ENCODE measurements around the gene PPAT.
"Not testable (repeated sequence)": the region's sequence is repeated elsewhere in the genome, so short reads cannot be mapped to it uniquely, and the experiment has no call there.

Gene PPAT

DNA sequence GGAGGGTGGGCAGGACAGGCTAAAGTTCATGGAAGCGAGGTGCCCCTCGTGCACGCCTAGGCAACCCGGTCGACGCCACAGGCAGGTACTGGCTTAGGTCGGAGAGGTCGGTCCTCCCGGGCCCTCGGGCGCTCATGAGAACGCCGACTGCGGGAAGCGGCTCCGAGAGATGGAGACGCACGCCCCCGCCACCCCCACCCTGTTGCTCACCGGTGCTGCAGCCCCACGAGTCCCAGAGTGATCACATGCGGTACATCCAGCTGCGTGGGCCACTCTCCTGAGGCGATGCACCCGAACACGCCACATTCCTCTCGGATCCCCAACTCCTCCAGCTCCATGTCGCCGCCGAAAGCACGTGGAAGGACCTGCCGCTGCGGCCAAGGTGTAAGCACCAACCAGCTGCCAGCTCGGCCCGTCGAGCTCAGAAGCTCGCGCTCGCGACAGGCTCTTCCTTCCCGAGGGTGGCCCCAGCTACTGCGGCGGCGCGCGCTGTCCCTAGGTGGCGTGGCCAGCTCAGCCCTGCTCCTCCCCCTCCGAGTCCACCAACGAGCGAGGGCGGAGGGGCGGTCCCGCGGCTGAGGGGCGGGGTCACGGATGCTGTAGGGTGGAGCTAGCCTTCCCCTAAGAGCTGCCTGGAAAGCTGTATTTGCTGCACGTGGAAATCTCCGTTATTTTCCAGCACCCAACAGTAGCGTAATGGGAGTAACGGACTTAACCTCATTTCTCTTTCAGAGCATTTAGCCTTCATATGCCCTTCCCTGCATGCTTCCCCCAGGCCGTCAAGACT, at the start of gene PPAT:
Gene PPAT (minus strand): TSS at position 476 of the 787 bp plus-strand sequence. CDS start 138 bp downstream, at position 338.
- peak; percentile 92 for DNase-seq (ENCODE audit: low read depth, low spot score)
- TF ChIP-seq POLR2AphosphoS5 (IDR thresholded peaks at IDR 0.05; ENCODE audit: borderline replicate concordance, low read depth, low read length) (peak; percentile 93), FOXP2 (optimal IDR thresholded peaks at IDR 0.05; ENCODE audit: control extremely low read depth, extremely low read length, insufficient read depth) (no peak), EZH2 (IDR thresholded peaks at IDR 0.05) (no peak)
- peak within 1 kb of the TSS; percentile 90 for H3K4me3 ChIP-seq
- peaks cover 15% of the 10 kb centered on the region for H3K36me3 ChIP-seq (ENCODE audit: insufficient read depth, low read length)
- peak within 1 kb of the TSS; percentile 95 for H3K9ac ChIP-seq (ENCODE audit: insufficient read length)
- no peaks in the 10 kb centered on the region for H3K9me3 ChIP-seq (ENCODE audit: low read depth, low read length)
- H3K27ac ChIP-seq: peak within 1 kb of the TSS; percentile 89

DNA sequence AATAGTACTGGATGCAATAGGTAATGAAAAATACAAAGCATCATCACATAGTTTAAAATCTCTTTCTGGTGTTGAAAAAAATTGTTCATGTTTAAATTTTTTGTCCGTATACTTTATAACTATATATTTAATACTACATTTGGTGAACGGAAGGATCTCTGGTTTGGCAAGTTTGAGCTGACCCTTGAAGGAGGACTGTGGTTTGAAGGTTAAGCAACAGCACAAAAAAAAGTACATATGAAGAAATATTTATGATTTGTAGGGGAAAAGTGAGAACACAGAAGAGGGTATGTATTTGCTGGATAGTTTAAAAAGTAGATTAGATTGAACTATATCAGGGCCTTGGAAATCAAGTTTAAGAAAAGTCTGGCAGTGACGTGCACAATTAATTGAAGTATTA, 45.3 kb upstream of the PPAT start:
- no peak for TF ChIP-seq EZH2 (IDR thresholded peaks at IDR 0.05)
- TF ChIP-seq POLR2AphosphoS5 (IDR thresholded peaks at IDR 0.05; ENCODE audit: borderline replicate concordance, low read depth, low read length): no peak
- H3K36me3 ChIP-seq (ENCODE audit: insufficient read depth, low read length): peaks cover 84% of the 10 kb centered on the region
- no peak overlapping the region for H3K9ac ChIP-seq (ENCODE audit: insufficient read length)
- DNase-seq (ENCODE audit: low read depth, low spot score): no peak
- no peak overlapping the region for H3K4me3 ChIP-seq
- H3K9me3 ChIP-seq (ENCODE audit: low read depth, low read length): no peaks in the 10 kb centered on the region
- H3K27ac ChIP-seq: no peak overlapping the region

DNA sequence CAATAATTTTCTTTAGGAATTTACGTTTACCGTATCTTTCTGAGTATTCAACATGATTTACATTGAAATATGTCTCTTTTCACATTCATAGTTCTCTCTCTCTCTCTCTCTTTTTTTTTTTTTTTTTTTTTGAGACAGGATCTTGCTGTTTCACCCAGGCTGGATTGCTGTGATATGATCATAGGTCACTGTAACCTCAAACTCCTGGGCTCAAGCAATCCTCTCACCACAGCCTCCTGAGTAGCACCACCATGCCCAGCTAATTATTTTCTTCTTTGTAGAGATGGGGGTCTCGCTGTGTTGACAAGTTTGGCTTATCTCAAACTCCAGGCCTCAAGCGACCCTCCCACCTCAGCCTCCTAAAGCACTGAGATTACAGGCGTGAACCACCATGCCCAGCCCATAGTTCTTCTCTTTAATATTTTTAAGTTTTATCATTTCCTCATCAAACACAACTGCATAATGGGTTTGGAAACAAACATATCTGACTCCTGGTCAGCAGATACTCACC, 41.8 kb upstream of the PPAT start:
- DNase-seq (ENCODE audit: low read depth, low spot score): no peak
- H3K27ac ChIP-seq: 0 out of 2 replicates have a peak overlapping the region, but pooled peaks have one; percentile 1
- H3K36me3 ChIP-seq (ENCODE audit: insufficient read depth, low read length): peaks cover 90% of the 10 kb centered on the region
- H3K9me3 ChIP-seq (ENCODE audit: low read depth, low read length): no peaks in the 10 kb centered on the region
- H3K4me3 ChIP-seq: no peak overlapping the region
- TF ChIP-seq POLR2AphosphoS5 (IDR thresholded peaks at IDR 0.05; ENCODE audit: borderline replicate concordance, low read depth, low read length): no peak
- TF ChIP-seq EZH2 (IDR thresholded peaks at IDR 0.05): no peak
- TF ChIP-seq FOXP2 (optimal IDR thresholded peaks at IDR 0.05; ENCODE audit: control extremely low read depth, extremely low read length, insufficient read depth): no peak
- no peak overlapping the region for H3K9ac ChIP-seq (ENCODE audit: insufficient read length)

GRCh38 chr4:56475917-56476316, 40.5 kb upstream of the PPAT start:
- peaks cover 96% of the 10 kb centered on the region for H3K36me3 ChIP-seq (ENCODE audit: insufficient read depth, low read length)
- TF ChIP-seq FOXP2 (optimal IDR thresholded peaks at IDR 0.05; ENCODE audit: control extremely low read depth, extremely low read length, insufficient read depth): no peak
- TF ChIP-seq EZH2 (IDR thresholded peaks at IDR 0.05): no peak
- no peak for TF ChIP-seq POLR2AphosphoS5 (IDR thresholded peaks at IDR 0.05; ENCODE audit: borderline replicate concordance, low read depth, low read length)
- H3K9ac ChIP-seq (ENCODE audit: insufficient read length): peak overlapping the region; percentile 14
- H3K27ac ChIP-seq: no peak overlapping the region
- no peak for DNase-seq (ENCODE audit: low read depth, low spot score)
- no peak overlapping the region for H3K4me3 ChIP-seq
- no peaks in the 10 kb centered on the region for H3K9me3 ChIP-seq (ENCODE audit: low read depth, low read length)

- TF ChIP-seq POLR2AphosphoS5 (IDR thresholded peaks at IDR 0.05; ENCODE audit: borderline replicate concordance, low read depth, low read length) (no peak), EZH2 (IDR thresholded peaks at IDR 0.05) (no peak), FOXP2 (optimal IDR thresholded peaks at IDR 0.05; ENCODE audit: control extremely low read depth, extremely low read length, insufficient read depth) (no peak)
- H3K27ac ChIP-seq: no peak overlapping the region
- no peaks in the 10 kb centered on the region for H3K9me3 ChIP-seq (ENCODE audit: low read depth, low read length)
- DNase-seq (ENCODE audit: low read depth, low spot score): no peak
- peaks cover 50% of the 10 kb centered on the region for H3K36me3 ChIP-seq (ENCODE audit: insufficient read depth, low read length)
- peak overlapping the region; percentile 97 for H3K4me3 ChIP-seq
- peak overlapping the region; percentile 98 for H3K9ac ChIP-seq (ENCODE audit: insufficient read length)
Measured at GRCh38 chr4:56469489-56470210, 34.2 kb upstream of the PPAT start.

DNA sequence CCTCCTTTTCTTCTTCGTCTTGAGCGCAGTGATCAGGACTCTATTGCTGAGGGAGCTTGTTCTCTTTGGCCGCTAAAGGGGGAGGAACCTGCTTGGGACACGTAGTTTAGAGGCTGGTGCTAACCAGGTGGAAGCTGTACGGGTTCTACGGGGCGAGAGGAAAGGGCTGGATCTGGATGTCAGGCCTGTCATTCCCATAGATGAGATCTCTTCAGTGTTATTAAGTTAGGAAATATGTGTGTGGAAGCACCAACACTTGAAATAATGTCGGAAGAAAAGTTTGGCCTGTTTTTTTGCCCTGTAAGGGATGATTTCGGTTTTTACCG, 32.6 kb upstream of the PPAT start:
- Histone ChIP-seq H3K4me3 (peak overlapping the region; percentile 97), H3K27ac (peak overlapping the region; percentile 81), H3K9ac (ENCODE audit: insufficient read length) (peak overlapping the region; percentile 98), H3K36me3 (ENCODE audit: insufficient read depth, low read length) (peaks cover 42% of the 10 kb centered on the region), H3K9me3 (ENCODE audit: low read depth, low read length) (no peaks in the 10 kb centered on the region)
- DNase-seq (ENCODE audit: low read depth, low spot score): no peak
- TF ChIP-seq FOXP2 (optimal IDR thresholded peaks at IDR 0.05; ENCODE audit: control extremely low read depth, extremely low read length, insufficient read depth): no peak
- TF ChIP-seq POLR2AphosphoS5 (IDR thresholded peaks at IDR 0.05; ENCODE audit: borderline replicate concordance, low read depth, low read length): no peak
- TF ChIP-seq EZH2 (IDR thresholded peaks at IDR 0.05): no peak

DNA sequence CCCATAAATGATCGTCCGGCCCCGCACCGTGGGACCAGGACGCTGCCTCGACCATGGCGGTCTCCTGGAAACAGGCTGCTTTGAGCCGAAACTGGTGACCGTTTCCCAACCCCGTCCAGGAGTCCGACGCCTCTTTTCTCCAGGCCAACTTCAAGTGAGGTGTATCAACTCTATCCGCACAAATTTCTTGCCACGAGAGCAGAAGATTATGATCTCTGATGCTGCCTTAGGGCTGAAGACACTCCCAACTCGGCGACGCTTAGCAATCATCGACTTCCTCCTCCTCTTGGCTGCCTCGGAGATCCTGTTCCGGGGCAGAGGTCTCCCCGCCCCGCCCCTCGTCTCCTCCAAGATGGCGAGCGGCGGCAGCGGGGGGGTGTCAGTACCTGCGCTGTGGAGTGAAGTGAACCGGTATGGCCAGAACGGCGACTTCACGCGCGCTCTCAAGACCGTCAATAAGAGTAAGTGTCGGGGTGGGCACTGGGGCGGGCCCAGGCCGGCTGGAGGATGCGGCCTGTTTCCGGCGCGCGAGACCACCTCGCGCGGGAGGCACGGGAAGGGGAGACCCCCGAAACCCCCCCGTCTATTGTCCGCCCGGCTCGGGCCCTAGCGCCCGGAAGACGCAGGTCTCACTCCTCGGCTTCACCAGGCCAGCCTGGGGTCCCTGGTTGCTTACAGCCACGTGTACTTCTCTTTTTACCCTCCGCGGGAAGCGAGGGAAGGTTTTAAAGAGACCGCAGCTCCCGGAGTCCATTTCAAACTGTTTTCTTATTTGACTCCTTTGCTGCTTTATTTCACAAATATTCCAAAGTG, 32.1 kb upstream of the PPAT start, which contains the start of gene SRP72:
Gene SRP72 (plus strand): TSS at position 334 of the 813 bp plus-strand sequence. CDS start 19 bp downstream, at position 353.
- Histone ChIP-seq H3K4me3 (peak within 1 kb of the TSS; percentile 97), H3K36me3 (ENCODE audit: insufficient read depth, low read length) (peaks cover 42% of the 10 kb centered on the region), H3K27ac (peak within 1 kb of the TSS; percentile 81), H3K9me3 (ENCODE audit: low read depth, low read length) (no peaks in the 10 kb centered on the region), H3K9ac (ENCODE audit: insufficient read length) (peak within 1 kb of the TSS; percentile 98)
- TF ChIP-seq FOXP2 (optimal IDR thresholded peaks at IDR 0.05; ENCODE audit: control extremely low read depth, extremely low read length, insufficient read depth) (no peak), POLR2AphosphoS5 (IDR thresholded peaks at IDR 0.05; ENCODE audit: borderline replicate concordance, low read depth, low read length) (peak; percentile 96)
- DNase-seq (ENCODE audit: low read depth, low spot score): peak; percentile 40

DNA sequence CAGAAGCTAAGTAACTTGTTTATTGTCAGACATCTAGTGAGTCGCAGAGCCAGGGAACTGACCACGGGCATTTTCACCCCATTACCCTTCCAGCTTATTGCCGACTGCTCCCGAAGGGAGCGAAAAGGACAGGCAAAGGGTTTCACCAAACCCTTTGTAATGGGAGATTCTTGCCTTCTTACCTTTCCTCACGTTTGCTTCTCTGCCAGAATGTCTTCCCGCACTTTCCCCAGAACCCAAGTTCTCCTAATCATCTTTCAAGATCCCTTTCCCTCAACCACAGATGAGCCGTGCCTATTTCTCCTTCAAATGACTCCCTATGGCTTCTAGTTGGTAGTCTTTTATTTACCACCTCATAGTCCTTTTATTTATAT, 31.5 kb upstream of the PPAT start:
- Histone ChIP-seq H3K27ac (peak overlapping the region; percentile 81), H3K36me3 (ENCODE audit: insufficient read depth, low read length) (peaks cover 42% of the 10 kb centered on the region), H3K4me3 (peak overlapping the region; percentile 97), H3K9me3 (ENCODE audit: low read depth, low read length) (no peaks in the 10 kb centered on the region), H3K9ac (ENCODE audit: insufficient read length) (peak overlapping the region; percentile 98)
- TF ChIP-seq FOXP2 (optimal IDR thresholded peaks at IDR 0.05; ENCODE audit: control extremely low read depth, extremely low read length, insufficient read depth): no peak
- no peak for TF ChIP-seq POLR2AphosphoS5 (IDR thresholded peaks at IDR 0.05; ENCODE audit: borderline replicate concordance, low read depth, low read length)
- TF ChIP-seq EZH2 (IDR thresholded peaks at IDR 0.05): no peak
- DNase-seq (ENCODE audit: low read depth, low spot score): no peak

DNA sequence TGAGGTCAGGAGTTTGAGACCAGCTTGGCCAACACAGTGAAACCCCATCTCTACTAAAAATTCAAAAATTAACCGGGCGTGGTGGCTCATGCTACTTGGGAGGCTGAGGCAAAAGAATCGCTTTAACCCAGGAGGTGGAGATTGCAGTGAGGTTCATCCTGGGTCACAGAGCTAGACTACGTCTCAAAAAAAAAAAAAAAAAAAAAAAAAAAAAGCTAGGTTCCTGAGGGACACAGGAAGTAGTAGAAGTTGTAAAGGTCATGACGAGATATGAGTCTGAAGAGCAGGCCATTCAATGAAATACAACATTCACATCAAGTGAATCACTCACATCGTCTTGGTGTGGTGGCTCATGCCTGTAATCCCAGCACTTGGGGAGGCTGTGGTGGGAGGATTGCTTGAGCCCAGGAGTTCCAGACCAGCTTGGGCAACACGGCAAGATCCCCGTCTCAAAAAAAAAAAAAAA, 30.9 kb upstream of the PPAT start:
- not testable (repeated sequence) for H3K9me3 ChIP-seq (ENCODE audit: low read depth, low read length); H3K27ac ChIP-seq; DNase-seq (ENCODE audit: low read depth, low spot score)
- Histone ChIP-seq H3K4me3 (peak overlapping the region; percentile 97), H3K36me3 (ENCODE audit: insufficient read depth, low read length) (peaks cover 42% of the 10 kb centered on the region), H3K9ac (ENCODE audit: insufficient read length) (peak overlapping the region; percentile 98)

All from SK-N-MC (cell line).